DMS153 treated with DMSO at 0.1 percent for 48 hours (cell line): ENCODE results near the gene PCDH9.
A peak's percentile ranks its signal among the peaks of the same experiment; 100 is the strongest.

Experiments used
- DNase-seq: peaks from one replicate; lab custom pipeline; 2025; ENCODE audit not compliant: unreplicated experiment; lab: John Stamatoyannopoulos, UW

The PCDH9 gene

GRCh38 chr13:66506051-66506777, 723.9 kb downstream of the PCDH9 start:
- no peak for DNase-seq

DNA sequence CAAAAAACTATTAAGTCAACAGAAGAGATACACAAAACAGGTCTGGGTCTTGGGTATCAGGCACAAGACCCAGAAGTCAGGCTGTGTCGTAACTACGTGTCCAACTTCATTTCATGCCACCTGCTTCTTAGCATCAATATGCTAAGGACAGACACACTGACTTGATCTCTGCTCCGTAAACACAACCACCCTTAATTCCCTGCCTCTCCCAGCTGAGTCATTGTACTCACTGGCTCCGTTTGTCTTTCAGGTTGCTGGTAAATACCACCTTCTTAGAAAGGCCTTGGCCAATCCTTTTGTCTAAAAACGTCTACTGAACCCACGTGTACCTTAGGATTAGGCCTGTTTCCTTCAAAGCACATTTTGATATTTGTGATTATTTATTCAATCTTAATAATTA, 726.2 kb downstream of the PCDH9 start:
- no peak for DNase-seq

GRCh38 chr13:66501181-66501580, 729.0 kb downstream of the PCDH9 start:
- DNase-seq = no peak

DNA sequence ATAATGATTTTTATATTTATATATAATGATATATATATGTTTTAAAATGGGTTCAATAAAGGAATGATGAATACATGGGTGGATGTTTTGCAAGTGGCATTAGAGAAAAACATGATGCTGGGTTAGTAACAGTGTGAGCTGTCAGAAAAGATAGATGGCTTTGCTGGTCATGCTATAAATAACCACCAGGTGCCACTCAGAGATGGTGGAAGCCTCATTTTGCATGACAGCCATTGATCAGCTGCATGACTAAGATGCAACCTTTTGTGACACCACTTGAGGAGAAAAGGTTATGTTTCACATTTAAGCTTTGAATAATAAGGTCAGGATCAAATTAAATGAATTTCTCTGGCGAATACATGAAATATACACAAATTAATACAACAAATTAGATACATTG, 737.7 kb downstream of the PCDH9 start:
- DNase-seq = peak; percentile 16

- DNase-seq = no peak
Measured at GRCh38 chr13:66491251-66491650, 738.9 kb downstream of the PCDH9 start.

GRCh38 chr13:66489586-66489985, 740.5 kb downstream of the PCDH9 start:
- no peak for DNase-seq

GRCh38 chr13:66489172-66489571, 741.0 kb downstream of the PCDH9 start:
- no peak for DNase-seq

DNA sequence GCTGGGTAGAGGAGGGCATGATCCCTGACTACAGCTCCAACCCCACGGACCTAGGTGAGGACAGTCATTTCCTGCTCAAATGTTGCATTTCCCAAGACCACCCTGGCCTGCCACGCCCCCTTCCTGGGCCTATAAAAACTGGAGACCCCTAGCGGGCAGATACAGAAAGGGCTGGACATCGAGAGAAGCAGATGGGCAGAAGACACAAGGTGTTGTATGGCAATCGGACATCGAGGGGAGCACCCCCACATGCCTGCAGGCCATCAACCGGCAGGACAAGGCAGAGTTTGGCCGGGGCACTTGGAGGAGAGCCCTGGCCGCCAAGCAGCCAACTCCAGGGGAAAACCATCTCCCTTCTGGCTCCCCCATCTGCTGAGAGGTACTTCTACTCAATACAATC, 746.4 kb downstream of the PCDH9 start:
- no peak for DNase-seq

DNA sequence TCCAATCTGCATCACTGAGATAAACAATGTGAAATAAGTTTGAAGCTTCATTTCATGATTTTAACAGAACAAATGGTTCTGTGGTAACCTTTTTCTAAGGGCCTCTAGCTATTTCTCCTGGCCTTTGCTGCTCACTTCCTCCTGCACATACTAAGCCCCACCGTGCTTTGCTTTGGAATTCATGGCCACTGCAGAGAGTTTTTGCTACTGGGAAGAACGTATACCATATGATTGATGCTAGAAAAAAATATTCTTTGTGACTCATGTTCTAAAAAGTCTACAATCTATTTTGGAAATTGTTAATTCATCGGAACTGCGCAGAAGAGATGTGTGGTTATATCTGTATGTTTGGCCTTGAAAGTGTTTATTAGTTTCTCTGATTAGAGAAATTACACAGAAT, 747.3 kb downstream of the PCDH9 start:
- DNase-seq = no peak

DNA sequence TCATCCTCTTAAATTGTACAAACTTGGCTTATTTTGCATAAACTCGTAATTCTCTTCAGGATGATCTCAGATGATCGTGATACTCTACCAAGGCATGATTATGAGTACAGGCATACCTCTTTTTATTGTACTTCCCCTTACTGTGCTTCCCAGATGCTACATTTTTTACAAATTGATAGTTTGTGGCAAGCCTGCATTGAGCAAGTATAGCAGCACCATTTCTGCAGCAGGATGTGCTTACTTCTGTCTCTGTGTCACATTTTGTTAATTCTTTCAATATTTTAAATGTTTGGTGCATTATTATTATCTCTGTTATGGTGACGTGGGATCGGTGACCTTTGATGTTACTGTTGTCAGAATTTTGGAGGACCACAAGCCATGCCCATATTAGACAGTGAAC, 752.3 kb downstream of the PCDH9 start:
- no peak for DNase-seq

- DNase-seq = no peak
Measured at GRCh38 chr13:66475061-66475460, 755.1 kb downstream of the PCDH9 start.

DNA sequence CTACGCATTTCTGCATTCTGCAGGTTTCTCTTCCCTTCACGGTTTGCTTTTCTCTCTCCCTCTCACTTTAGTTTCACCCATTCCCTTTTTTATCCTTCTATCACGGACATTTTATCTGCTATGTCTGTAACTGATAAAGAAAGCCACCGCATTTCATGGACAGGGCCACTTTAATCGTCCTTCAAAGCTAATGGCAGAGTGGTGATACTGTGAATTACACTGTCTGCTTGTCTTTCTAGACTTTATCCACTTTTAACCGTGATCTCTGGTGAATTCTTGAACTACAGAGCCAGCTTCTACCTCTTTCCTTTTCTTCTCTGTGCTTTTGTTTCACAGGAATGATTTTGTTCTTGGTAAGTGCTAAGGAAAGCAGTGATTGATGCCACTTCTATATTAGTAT, 760.4 kb downstream of the PCDH9 start:
- DNase-seq = no peak

DNA sequence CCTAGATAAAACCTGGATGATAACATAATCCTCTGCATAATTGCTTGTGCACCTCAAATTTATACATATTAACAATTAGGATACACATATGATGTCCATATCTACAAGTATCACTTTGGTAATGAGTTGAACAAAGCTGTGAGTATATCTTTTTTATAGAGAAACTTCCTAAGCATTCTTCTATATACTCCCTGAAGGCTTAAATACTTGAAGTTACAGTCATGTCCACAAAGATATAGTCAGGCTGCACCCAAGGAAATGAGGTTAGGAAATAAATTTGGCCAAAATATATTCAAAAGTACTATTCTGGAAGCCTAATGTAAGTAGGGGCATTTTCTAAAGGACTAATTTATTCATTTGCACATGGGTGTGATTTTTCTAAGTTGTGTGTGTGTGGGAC, 761.5 kb downstream of the PCDH9 start:
- DNase-seq = no peak

DNA sequence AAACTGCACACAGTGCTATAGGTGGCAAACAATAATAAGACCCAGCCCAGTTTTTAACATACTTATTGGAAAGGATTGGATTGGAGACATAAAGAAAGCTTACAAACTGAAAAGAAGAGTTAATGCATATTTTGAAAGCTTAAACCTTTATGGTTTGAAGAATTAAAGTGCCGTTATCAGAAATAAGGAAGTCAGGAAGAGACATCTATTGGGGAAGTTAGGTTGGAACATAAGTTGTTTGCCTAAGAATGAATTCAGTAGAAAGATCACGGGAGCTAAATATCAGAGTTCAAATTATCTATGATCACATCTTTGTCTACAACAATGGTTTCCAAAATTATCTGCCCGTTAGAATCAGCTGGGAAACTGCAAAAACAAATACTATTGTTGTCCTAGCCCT, 767.9 kb downstream of the PCDH9 start:
- DNase-seq = no peak

DNA sequence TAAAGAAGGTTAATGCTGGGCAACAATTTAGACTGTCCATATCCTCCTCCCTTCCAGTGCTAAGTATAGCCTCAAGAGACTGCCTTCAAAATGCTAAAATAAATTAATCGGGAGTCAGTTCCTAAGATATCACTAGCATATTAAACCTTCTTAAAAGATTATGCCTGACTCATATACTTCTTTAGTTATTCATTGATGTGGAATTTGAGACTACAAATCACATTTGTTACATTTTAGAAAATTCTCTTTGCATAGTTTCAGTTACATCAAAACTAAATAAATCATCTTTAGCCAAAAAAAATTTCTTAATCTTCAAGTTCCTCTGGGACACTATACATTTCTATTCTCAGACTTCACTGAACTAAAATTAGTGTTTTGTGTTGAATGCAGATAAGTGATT, 769.1 kb downstream of the PCDH9 start:
- no peak for DNase-seq

GRCh38 chr13:66459634-66460033, 770.5 kb downstream of the PCDH9 start:
- DNase-seq = no peak

DNA sequence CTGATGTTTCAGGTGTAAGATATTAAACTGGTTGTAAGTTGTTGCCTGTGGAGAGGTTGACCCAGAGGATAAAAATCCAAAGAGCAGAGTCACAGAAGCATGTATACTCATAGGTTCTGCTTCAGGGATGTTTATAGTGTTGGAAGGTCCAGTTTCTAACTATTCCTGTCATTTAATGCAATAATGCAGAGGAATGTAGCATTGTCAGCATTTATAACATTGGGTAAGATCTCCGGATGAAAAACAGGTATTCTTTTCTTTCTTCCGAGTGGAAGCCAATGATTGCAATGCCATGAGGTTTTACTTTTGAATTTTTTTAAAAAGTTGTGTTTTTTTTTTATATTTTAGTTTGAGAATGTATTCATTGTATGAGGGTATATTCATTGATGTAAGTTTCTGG, 771.0 kb downstream of the PCDH9 start:
- no peak for DNase-seq

- DNase-seq = no peak
Measured at GRCh38 chr13:66446413-66446812, 783.7 kb downstream of the PCDH9 start.

DNA sequence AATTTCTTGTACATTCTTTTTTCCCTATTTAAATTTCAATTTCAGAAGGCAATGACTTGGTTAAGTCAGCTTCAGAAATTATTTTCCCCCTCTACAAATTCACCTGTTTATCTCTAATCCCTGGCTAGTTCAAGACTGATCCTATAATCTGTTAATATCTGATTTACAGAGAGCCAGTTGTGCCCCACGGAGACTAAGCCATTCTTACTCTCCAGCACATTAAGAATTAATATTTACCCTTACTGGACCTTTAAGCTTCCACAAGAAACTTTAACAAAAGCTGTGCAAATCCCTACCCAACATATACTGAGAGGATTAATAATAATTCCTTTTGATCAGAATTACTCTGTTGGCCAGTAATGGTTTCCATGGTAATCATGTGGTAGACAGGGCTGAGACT, 786.2 kb downstream of the PCDH9 start:
- DNase-seq = no peak

DNA sequence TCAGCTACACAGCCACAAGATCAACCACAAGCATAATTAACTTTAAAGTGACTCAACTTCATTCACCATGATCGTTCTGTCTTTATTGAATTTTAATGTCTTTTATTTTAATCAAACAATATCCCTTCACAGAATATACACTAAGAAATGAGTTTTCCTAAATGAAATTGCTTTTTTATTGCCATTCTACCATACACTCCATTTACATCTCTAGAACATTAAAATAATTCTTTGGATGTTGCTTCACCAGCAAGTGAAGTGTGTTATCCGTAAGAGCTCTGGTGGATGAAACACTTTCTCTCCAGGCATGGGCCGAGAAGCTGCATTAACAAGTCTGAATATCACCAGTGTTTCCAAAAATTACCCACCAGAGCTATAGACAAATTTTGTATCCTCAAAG, 789.2 kb downstream of the PCDH9 start:
- no peak for DNase-seq

DNA sequence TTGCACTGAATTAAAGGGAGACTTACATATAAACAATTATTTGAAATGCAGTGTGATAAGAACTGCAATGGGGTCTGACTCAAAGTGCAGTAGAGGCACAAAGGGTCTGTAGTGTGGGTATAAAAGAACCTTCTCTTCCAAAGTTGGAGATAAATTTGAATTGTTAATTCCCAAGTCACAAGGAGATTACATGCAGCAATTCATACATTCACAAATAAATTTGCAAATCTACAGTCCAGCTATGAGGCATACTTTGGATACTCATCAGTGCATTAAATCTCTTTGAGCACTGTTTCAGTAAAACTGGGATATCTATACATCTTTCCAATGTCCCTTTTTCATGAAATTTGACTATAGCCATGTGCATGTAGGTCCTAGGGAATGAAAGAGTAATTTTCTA, 799.4 kb downstream of the PCDH9 start:
- no peak for DNase-seq

DNA sequence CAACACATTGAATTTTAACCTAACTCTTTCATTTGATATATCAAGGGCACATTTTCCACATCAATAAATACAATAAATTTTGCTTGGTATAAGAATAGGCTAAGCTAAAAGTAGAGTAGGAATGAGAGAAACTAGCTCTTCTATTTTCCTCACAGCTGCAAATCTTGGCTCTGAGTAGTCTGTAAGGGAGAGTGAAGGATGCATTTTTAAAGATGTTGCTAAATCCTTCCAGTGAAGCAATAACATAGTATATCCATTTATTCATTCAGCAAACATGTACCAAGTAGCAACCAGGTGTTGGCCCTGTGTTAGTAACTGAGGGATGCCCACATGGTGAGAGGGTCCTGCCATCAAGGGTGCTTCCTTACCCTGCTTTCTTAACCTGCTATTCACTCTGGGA, 799.9 kb downstream of the PCDH9 start:
- no peak for DNase-seq

- no peak for DNase-seq
Measured at GRCh38 chr13:66429156-66429555, 801.0 kb downstream of the PCDH9 start.
